B cell (primary cell): ENCODE results near the gene EEF1AKMT3. TPM values are rescaled to one million over a fixed set of nuclear protein-coding genes. Genes with fewer than 3 reads are reported as not detected.

Experiments
- ATAC-seq: fragments of 200-7000 bp; cut with Tn5 transposase; one replicate; pipeline ENCODE4 v1.10.0; 2021; ENCODE audit warnings: low read depth, mild to moderate bottlenecking, moderate number of reproducible peaks, moderate library complexity
- CTCF ChIA-PET: fragments of 350-600 bp; sonication (Branson Sonifier 250); formaldehyde crosslinking; loops from one replicate; lab custom pipeline; 2021; ENCODE audit warnings: antibody characterized with exemption, inconsistent platforms; lab: Charles Lee
- POLR2A ChIA-PET: fragments of 350-600 bp; sonication (Branson Sonifier 250); formaldehyde crosslinking; loops from one replicate; lab custom pipeline; 2021; ENCODE audit warnings: antibody characterized with exemption; lab: Charles Lee
- DNase-seq: peaks from one replicate; pipeline ENCODE4 v3.0.0; 2013
- H2AFZ ChIP-seq: 2 replicates; pipeline ENCODE4 v1.6.1; 2012; ENCODE audit warnings: mild to moderate bottlenecking, low read depth, low read length; ENCODE audit not compliant: insufficient read depth, poor library complexity, severe bottlenecking
- H3K27ac ChIP-seq, 2 donors: 1 replicate in 1 of 2; 2 replicates in 1 of 2; pipeline ENCODE4 v1.5.1; 2012 to 2013; ENCODE audit warnings: low read length in 2 of 2, mild to moderate bottlenecking in 2 of 2, moderate library complexity in 1 of 2
- H3K27me3 ChIP-seq, 4 experiments: fragments of 200-600 bp in 1 of 4; sonication (generic) in 1 of 4; replicated peaks in 1 of 4; 1 replicate in 2 of 4; 2 replicates in 2 of 4; pipeline versions ENCODE4 v1.6.1 to v1.7.0; 2013 to 2016; ENCODE audit warnings: low read length in 3 of 4, mild to moderate bottlenecking in 2 of 4, mixed read lengths in 1 of 4, moderate library complexity in 1 of 4; ENCODE audit not compliant: insufficient read depth in 4 of 4, control insufficient read depth in 3 of 4; ENCODE audit errors: control extremely low read depth in 1 of 4
- H3K36me3 ChIP-seq, 2 experiments: replicated peaks in 1 of 2; 1 replicate in 1 of 2; 2 replicates in 1 of 2; pipeline versions ENCODE4 v1.6.1 to v1.7.1; 2013; ENCODE audit warnings: low read length in 1 of 2; ENCODE audit not compliant: insufficient read depth in 2 of 2, control insufficient read depth in 1 of 2; ENCODE audit errors: control extremely low read depth in 1 of 2, extremely low read depth in 1 of 2
- H3K4me1 ChIP-seq, 2 donors: fragments of 200-600 bp in 1 of 2; sonication (generic) in 1 of 2; 1 replicate in 1 of 2; 2 replicates in 1 of 2; pipeline versions ENCODE4 v1.5.1 to v1.6.1; 2013 to 2017; ENCODE audit warnings: low read length in 2 of 2; ENCODE audit not compliant: control insufficient read depth in 2 of 2, insufficient read depth in 2 of 2
- H3K4me2 ChIP-seq: replicated peaks from 2 replicates; pipeline ENCODE3; 2012; ENCODE audit warnings: mild to moderate bottlenecking, low read depth, low read length; ENCODE audit not compliant: poor library complexity, severe bottlenecking
- H3K4me3 ChIP-seq, 5 experiments: fragments of 200-600 bp in 1 of 5; sonication (generic) in 1 of 5; 1 replicate in 3 of 5; 2 replicates in 2 of 5; pipeline versions ENCODE4 v1.5.1 to v1.7.0; 2011 to 2016; ENCODE audit warnings: low read length in 4 of 5, mild to moderate bottlenecking in 4 of 5, low read depth in 2 of 5, control low read depth in 1 of 5, moderate library complexity in 1 of 5; ENCODE audit not compliant: insufficient read depth in 1 of 5; ENCODE audit errors: control extremely low read depth in 1 of 5, extremely low read depth in 1 of 5
- H3K79me2 ChIP-seq: fragments of 200-600 bp; sonication (generic); one replicate; pipeline ENCODE4 v1.6.0; 2016; ENCODE audit warnings: low read length; ENCODE audit not compliant: control insufficient read depth, insufficient read depth
- H3K9ac ChIP-seq: fragments of 200-600 bp; sonication (generic); 2 replicates; pipeline ENCODE4 v1.6.1; 2017; ENCODE audit warnings: mild to moderate bottlenecking, low read length, moderate library complexity
- H3K9me3 ChIP-seq, 3 donors: one replicate each; pipeline versions ENCODE4 v1.6.1 to v1.7.1; 2013; ENCODE audit warnings: low read length in 2 of 3; ENCODE audit not compliant: control insufficient read depth in 2 of 3, insufficient read depth in 1 of 3; ENCODE audit errors: control extremely low read depth in 1 of 3
- H4K20me1 ChIP-seq: 2 replicates; pipeline ENCODE4 v1.6.0; 2012; ENCODE audit warnings: mild to moderate bottlenecking, low read length; ENCODE audit not compliant: insufficient read depth, control insufficient read depth, poor library complexity, severe bottlenecking
- H3K27ac Mint-ChIP-seq: one replicate; pipeline ENCODE4 v1.8.0; 2021; ENCODE audit warnings: mixed read lengths
- H3K27me3 Mint-ChIP-seq: one replicate; pipeline ENCODE4 v1.8.0; 2021; ENCODE audit warnings: mixed read lengths
- H3K4me1 Mint-ChIP-seq: one replicate; pipeline ENCODE4 v1.8.0; 2021; ENCODE audit warnings: mixed read lengths
- H3K4me3 Mint-ChIP-seq: one replicate; pipeline ENCODE4 v1.8.0; 2021; ENCODE audit warnings: mixed read lengths
- H3K9me3 Mint-ChIP-seq: one replicate; pipeline ENCODE4 v1.8.0; 2022; ENCODE audit warnings: mixed read lengths; ENCODE audit not compliant: insufficient read depth
- EZH2 ChIP-seq: IDR thresholded peaks from 2 replicates; pipeline ENCODE4 v1.6.1; 2012; ENCODE audit warnings: borderline replicate concordance, low read depth, mild to moderate bottlenecking, moderate library complexity, low read length; ENCODE audit not compliant: insufficient read depth, poor library complexity, severe bottlenecking
- WGBS: methylation state at CpG from one replicate; pipeline ENCODE4 v1.1.5; 2013; ENCODE audit warnings: missing lambda C conversion rate; ENCODE audit not compliant: insufficient coverage; 5-methylcytosine and 5-hydroxymethylcytosine counted together
- intact Hi-C: fragments of 100-400 bp; cut with micrococcal nuclease; formaldehyde crosslinking; loops from one replicate; pipeline ENCODE4 v1.10.0; 2022
- polyA plus RNA-seq: library from polyadenylated mRNA; depleted of rRNA; stranded (reverse); fragments of >200 nt; gene quantifications from 2 replicates; pipeline ENCODE4 v1.2.3, GENCODE V29; 2012
- total RNA-seq, 2 donors: library from RNA; stranded (reverse); fragments of 120-200 nt in 1 of 2; gene quantifications; 1 replicate in 1 of 2; 2 replicates in 1 of 2; pipeline versions ENCODE4 v1.2.3 to v1.2.4, GENCODE V29; 2013 to 2022
- TF ChIP-seq, protein P1 (sequence below): fragments of 200-600 bp; IDR thresholded peaks from one replicate; pipeline ENCODE4 v1.8.0; 2022; ENCODE audit warnings: antibody characterized with exemption, mild to moderate bottlenecking

The EEF1AKMT3 gene
- total and polyA plus RNA-seq, 2 donors (not counting 1 experiment from before 2014, with no cell fraction given), result 0.89 to 1.3 TPM

DNA sequence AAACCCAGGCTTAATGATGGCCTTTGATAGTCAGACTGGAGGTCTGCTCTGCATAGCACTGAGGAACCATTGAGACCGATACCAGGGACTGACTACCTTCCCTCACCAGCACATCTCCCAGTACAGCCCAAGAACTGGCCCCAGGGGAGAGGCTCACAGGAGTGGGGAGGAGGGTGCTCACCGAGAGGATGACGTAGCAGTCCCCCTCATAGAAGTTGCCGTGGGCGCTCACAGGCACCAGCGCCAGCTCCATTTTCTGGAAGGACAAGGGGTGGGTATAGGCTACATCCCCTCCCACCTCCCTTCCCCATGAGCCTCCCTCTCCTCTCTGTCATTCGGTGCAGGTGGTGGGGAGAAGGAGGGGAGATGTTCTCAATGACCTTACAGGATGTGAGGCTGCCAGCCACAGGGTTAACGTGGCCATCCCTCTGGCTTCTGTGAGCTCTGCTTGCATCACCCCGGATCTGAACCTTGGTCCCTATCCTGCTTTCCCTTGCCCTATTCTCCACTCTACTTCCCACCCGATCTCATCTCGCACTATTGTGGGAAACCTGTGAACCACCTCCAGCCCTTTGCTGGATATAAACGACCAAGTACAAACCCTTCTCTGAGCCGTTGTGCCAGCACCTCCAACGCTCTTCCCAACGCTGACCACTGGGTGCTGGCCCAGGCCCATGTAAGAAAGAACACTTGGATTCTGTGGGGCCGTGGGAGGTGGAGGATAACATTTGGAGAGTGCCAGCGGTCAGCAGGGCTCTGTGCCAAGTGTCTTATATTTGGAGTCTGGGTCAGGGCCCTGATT lies 41.8 kb downstream of the EEF1AKMT3 start:
- Mint-ChIP-seq H3K27ac (peak overlapping the region; percentile 20), H3K27me3 (no peaks in the 10 kb centered on the region), H3K4me1 (no peaks in the 10 kb centered on the region), H3K9me3 (no peaks in the 10 kb centered on the region), H3K4me3 (no peak overlapping the region)
- Histone ChIP-seq H3K27me3 (no peaks in the 10 kb centered on the region), H3K4me2 (no peak overlapping the region), H3K4me3 (no peak overlapping the region), H3K9ac (no peak overlapping the region), H4K20me1 (no peaks in the 10 kb centered on the region), H3K4me1 (no peaks in the 10 kb centered on the region), H3K36me3 (peaks cover 0 to 9% of the 10 kb centered on the region in 2 experiments), H2AFZ (no peak overlapping the region), H3K79me2 (no peaks in the 10 kb centered on the region), H3K27ac (no peak overlapping the region), H3K9me3 (no peaks in the 10 kb centered on the region)
- 97% methylated on average over 9 of the region's 17 CpGs for WGBS
- POLR2A ChIA-PET, result no interaction called here
- no peak for ATAC-seq
- intact Hi-C loops, result no loop called here
- TF ChIP-seq, protein P1, sequence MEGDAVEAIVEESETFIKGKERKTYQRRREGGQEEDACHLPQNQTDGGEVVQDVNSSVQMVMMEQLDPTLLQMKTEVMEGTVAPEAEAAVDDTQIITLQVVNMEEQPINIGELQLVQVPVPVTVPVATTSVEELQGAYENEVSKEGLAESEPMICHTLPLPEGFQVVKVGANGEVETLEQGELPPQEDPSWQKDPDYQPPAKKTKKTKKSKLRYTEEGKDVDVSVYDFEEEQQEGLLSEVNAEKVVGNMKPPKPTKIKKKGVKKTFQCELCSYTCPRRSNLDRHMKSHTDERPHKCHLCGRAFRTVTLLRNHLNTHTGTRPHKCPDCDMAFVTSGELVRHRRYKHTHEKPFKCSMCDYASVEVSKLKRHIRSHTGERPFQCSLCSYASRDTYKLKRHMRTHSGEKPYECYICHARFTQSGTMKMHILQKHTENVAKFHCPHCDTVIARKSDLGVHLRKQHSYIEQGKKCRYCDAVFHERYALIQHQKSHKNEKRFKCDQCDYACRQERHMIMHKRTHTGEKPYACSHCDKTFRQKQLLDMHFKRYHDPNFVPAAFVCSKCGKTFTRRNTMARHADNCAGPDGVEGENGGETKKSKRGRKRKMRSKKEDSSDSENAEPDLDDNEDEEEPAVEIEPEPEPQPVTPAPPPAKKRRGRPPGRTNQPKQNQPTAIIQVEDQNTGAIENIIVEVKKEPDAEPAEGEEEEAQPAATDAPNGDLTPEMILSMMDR, result no peak
- no peak for TF ChIP-seq EZH2
- CTCF ChIA-PET, result interaction anchor here (1.2 to 2.8 kb wide), 2 partner anchors 11 to 91 kb away, joined by 3 to 11 read pairs; no protein-coding TSS in a partner anchor
- no peak for DNase-seq
